ELR (cell line): ENCODE data around the gene HIVEP3.

Experiments used
- DNase-seq: peaks from one replicate; pipeline ENCODE4 v3.0.0-alpha.2; 2015; ENCODE audit warnings: low read depth

Gene HIVEP3

GRCh38 chr1:41920658-41921057 is 1.9 kb upstream of the HIVEP3 start:
- DNase-seq: peak; percentile 81

GRCh38 chr1:41919764-41920397 is 1.2 kb upstream of the HIVEP3 start:
- peak; percentile 69 for DNase-seq

GRCh38 chr1:41919131-41919530 is 409 bp upstream of the HIVEP3 start:
- no peak for DNase-seq

GRCh38 chr1:41917835-41918449 is 780 bp downstream of the HIVEP3 start:
- DNase-seq: peak; percentile 68

- no peak for DNase-seq
These were observed 1.6 kb downstream of the HIVEP3 start for GRCh38 chr1:41917076-41917475.

GRCh38 chr1:41915786-41916571 is 2.7 kb downstream of the HIVEP3 start:
- DNase-seq: no peak

- no peak for DNase-seq
These were observed 4.2 kb downstream of the HIVEP3 start for GRCh38 chr1:41914516-41914915.

- no peak for DNase-seq
These were observed 5.7 kb downstream of the HIVEP3 start for GRCh38 chr1:41913014-41913413.

- no peak for DNase-seq
These were observed 10.3 kb downstream of the HIVEP3 start for GRCh38 chr1:41908288-41908895.

GRCh38 chr1:41907446-41907845 is 11.3 kb downstream of the HIVEP3 start:
- DNase-seq: no peak

GRCh38 chr1:41906943-41907342 is 11.8 kb downstream of the HIVEP3 start:
- DNase-seq: no peak

- no peak for DNase-seq
These were observed 13.5 kb downstream of the HIVEP3 start for GRCh38 chr1:41905093-41905675.

GRCh38 chr1:41902664-41903063 is 16.1 kb downstream of the HIVEP3 start:
- no peak for DNase-seq

GRCh38 chr1:41902159-41902577 is 16.6 kb downstream of the HIVEP3 start:
- DNase-seq: peak; percentile 91

GRCh38 chr1:41901551-41901950 is 17.2 kb downstream of the HIVEP3 start:
- DNase-seq: no peak

- DNase-seq: peak; percentile 90
These were observed 17.9 kb downstream of the HIVEP3 start for GRCh38 chr1:41900603-41901444.

- peak; percentile 70 for DNase-seq
These were observed 20.5 kb downstream of the HIVEP3 start for GRCh38 chr1:41898191-41898713.

- peak; percentile 62 for DNase-seq
These were observed 23.2 kb downstream of the HIVEP3 start for GRCh38 chr1:41895552-41895951.

- DNase-seq: no peak
These were observed 23.8 kb downstream of the HIVEP3 start for GRCh38 chr1:41894808-41895483.

- DNase-seq: no peak
These were observed 24.5 kb downstream of the HIVEP3 start for GRCh38 chr1:41894101-41894807.
